Activated CD4-positive, alpha-beta T cell treated with anti-CD3 and anti-CD28 coated beads, Interleukin-2, amount 10 ng/mL, durations not matched to agents 7 days and 5 days (primary cell): ENCODE results near the gene UTP4. TPM values are rescaled to one million over a fixed set of nuclear protein-coding genes. Genes with fewer than 3 reads are reported as not detected.

ENCODE experiments used
- CTCF ChIA-PET: fragments of 350-600 bp; sonication (Branson Sonifier 250); formaldehyde crosslinking; loops from one replicate; lab custom pipeline; 2021; ENCODE audit warnings: antibody characterized with exemption; lab: Charles Lee
- POLR2A ChIA-PET: fragments of 350-600 bp; sonication (Branson Sonifier 250); formaldehyde crosslinking; loops from one replicate; lab custom pipeline; 2021; ENCODE audit warnings: antibody characterized with exemption; lab: Charles Lee
- DNase-seq: peaks from one replicate; pipeline ENCODE4 v3.0.0-alpha.2; 2020
- H3K27ac Mint-ChIP-seq: one replicate; pipeline ENCODE4 v1.8.0; 2021; ENCODE audit warnings: mild to moderate bottlenecking, moderate library complexity, mixed read lengths
- H3K27me3 Mint-ChIP-seq: one replicate; pipeline ENCODE4 v1.8.0; 2021; ENCODE audit warnings: mixed read lengths
- H3K36me3 Mint-ChIP-seq: one replicate; pipeline ENCODE4 v1.8.0; 2021; ENCODE audit warnings: low read depth, mixed read lengths
- H3K4me1 Mint-ChIP-seq: one replicate; pipeline ENCODE4 v1.8.0; 2021; ENCODE audit warnings: mixed read lengths
- H3K4me3 Mint-ChIP-seq: one replicate; pipeline ENCODE4 v1.8.0; 2021; ENCODE audit warnings: mild to moderate bottlenecking, moderate library complexity, mixed read lengths
- H3K9me3 Mint-ChIP-seq: one replicate; pipeline ENCODE4 v1.8.0; 2021; ENCODE audit warnings: mixed read lengths
- total RNA-seq, 2 experiments: library from RNA; stranded (reverse); gene quantifications; one replicate each; pipeline ENCODE4 v1.2.3, GENCODE V29; 2021

The UTP4 gene
- total RNA-seq, 2 experiments from 2014 or later, result 51.8 to 53.2 TPM

GRCh38 chr16:69113216-69113615 is 19.2 kb upstream of the UTP4 start:
- peaks cover 12% of the 10 kb centered on the region for H3K36me3 Mint-ChIP-seq
- no peak for DNase-seq
- peaks cover 1% of the 10 kb centered on the region for H3K27me3 Mint-ChIP-seq
- H3K4me1 Mint-ChIP-seq, result peaks cover 3% of the 10 kb centered on the region
- CTCF ChIA-PET, result interaction anchor here (1.0 to 3.0 kb wide), 7 partner anchors 11 to 251 kb away, joined by 3 to 16 read pairs (median 3); partner anchors contain the start of genes CHTF8 and UTP4
- no peaks in the 10 kb centered on the region for H3K9me3 Mint-ChIP-seq
- POLR2A ChIA-PET, result no interaction called here
- no peak overlapping the region for H3K4me3 Mint-ChIP-seq
- H3K27ac Mint-ChIP-seq, result no peak overlapping the region

GRCh38 chr16:69114346-69114975 is 18.0 kb upstream of the UTP4 start:
- DNase-seq, result no peak
- H3K4me1 Mint-ChIP-seq, result peaks cover 3% of the 10 kb centered on the region
- H3K27ac Mint-ChIP-seq, result no peak overlapping the region
- ChIA-PET CTCF (interaction anchor here (1.3 to 3.0 kb wide), 2 partner anchors 10 to 14 kb away, joined by 4 to 16 read pairs; no protein-coding TSS in a partner anchor), POLR2A (no interaction called here)
- peaks cover 16% of the 10 kb centered on the region for H3K36me3 Mint-ChIP-seq
- H3K4me3 Mint-ChIP-seq, result no peak overlapping the region
- H3K9me3 Mint-ChIP-seq, result no peaks in the 10 kb centered on the region
- no peaks in the 10 kb centered on the region for H3K27me3 Mint-ChIP-seq

GRCh38 chr16:69114976-69115355 is 17.5 kb upstream of the UTP4 start:
- Mint-ChIP-seq H3K36me3 (peaks cover 13% of the 10 kb centered on the region), H3K4me1 (peaks cover 3% of the 10 kb centered on the region), H3K4me3 (no peak overlapping the region), H3K27ac (no peak overlapping the region), H3K9me3 (no peaks in the 10 kb centered on the region), H3K27me3 (no peaks in the 10 kb centered on the region)
- POLR2A ChIA-PET, result no interaction called here
- DNase-seq, result no peak
- CTCF ChIA-PET, result interaction anchor here (3.0 kb wide), 1 partner anchor 9 kb away, joined by 16 read pairs; no protein-coding TSS in a partner anchor

GRCh38 chr16:69115361-69115760 is 17.1 kb upstream of the UTP4 start:
- ChIA-PET POLR2A (no interaction called here), CTCF (interaction anchor here (0.8 kb wide), 1 partner anchor 585 kb away, joined by 3 read pairs; no protein-coding TSS in a partner anchor)
- Mint-ChIP-seq H3K9me3 (no peaks in the 10 kb centered on the region), H3K27ac (no peak overlapping the region), H3K4me3 (no peak overlapping the region), H3K4me1 (peaks cover 3% of the 10 kb centered on the region), H3K27me3 (no peaks in the 10 kb centered on the region), H3K36me3 (peaks cover 15% of the 10 kb centered on the region)
- no peak for DNase-seq

- Mint-ChIP-seq H3K27me3 (no peaks in the 10 kb centered on the region), H3K36me3 (peaks cover 19% of the 10 kb centered on the region), H3K4me1 (peaks cover 3% of the 10 kb centered on the region), H3K9me3 (no peaks in the 10 kb centered on the region), H3K4me3 (no peak overlapping the region), H3K27ac (no peak overlapping the region)
- CTCF ChIA-PET, result interaction anchor here (0.8 kb wide), 1 partner anchor 586 kb away, joined by 3 read pairs; no protein-coding TSS in a partner anchor
- POLR2A ChIA-PET, result no interaction called here
- DNase-seq, result no peak
Observed at GRCh38 chr16:69115837-69116236, 16.6 kb upstream of the UTP4 start.

- POLR2A ChIA-PET, result no interaction called here
- no peak overlapping the region for H3K4me3 Mint-ChIP-seq
- no peaks in the 10 kb centered on the region for H3K27me3 Mint-ChIP-seq
- H3K4me1 Mint-ChIP-seq, result peaks cover 3% of the 10 kb centered on the region
- peaks cover 24% of the 10 kb centered on the region for H3K36me3 Mint-ChIP-seq
- H3K9me3 Mint-ChIP-seq, result no peaks in the 10 kb centered on the region
- CTCF ChIA-PET, result interaction anchor here (0.6 to 0.8 kb wide), 3 partner anchors 46 to 966 kb away, joined by 3 to 4 read pairs (median 3); no protein-coding TSS in a partner anchor
- DNase-seq, result no peak
- peak overlapping the region; percentile 54 for H3K27ac Mint-ChIP-seq
Observed at GRCh38 chr16:69116256-69116875, 16.1 kb upstream of the UTP4 start.

- Mint-ChIP-seq H3K27me3 (no peaks in the 10 kb centered on the region), H3K9me3 (no peaks in the 10 kb centered on the region), H3K27ac (peak overlapping the region; percentile 25), H3K4me3 (no peak overlapping the region), H3K4me1 (peaks cover 3% of the 10 kb centered on the region), H3K36me3 (peaks cover 25% of the 10 kb centered on the region)
- ChIA-PET POLR2A (no interaction called here), CTCF (interaction anchor here (0.6 kb wide), 1 partner anchor 966 kb away, joined by 4 read pairs; no protein-coding TSS in a partner anchor)
- DNase-seq, result no peak
Observed at GRCh38 chr16:69116906-69117305, 15.5 kb upstream of the UTP4 start.

- no peak for DNase-seq
- Mint-ChIP-seq H3K36me3 (peaks cover 25% of the 10 kb centered on the region), H3K9me3 (no peaks in the 10 kb centered on the region), H3K4me3 (no peak overlapping the region), H3K27ac (no peak overlapping the region), H3K4me1 (peaks cover 3% of the 10 kb centered on the region), H3K27me3 (no peaks in the 10 kb centered on the region)
- ChIA-PET CTCF (interaction anchor here (2.1 kb wide), 1 partner anchor 591 kb away, joined by 4 read pairs; no protein-coding TSS in a partner anchor), POLR2A (no interaction called here)
Observed at GRCh38 chr16:69118468-69118867, 14.0 kb upstream of the UTP4 start.

GRCh38 chr16:69118994-69119393 is 13.5 kb upstream of the UTP4 start:
- POLR2A ChIA-PET, result no interaction called here
- no peaks in the 10 kb centered on the region for H3K9me3 Mint-ChIP-seq
- no peak for DNase-seq

GRCh38 chr16:69119536-69119935 is 12.9 kb upstream of the UTP4 start:
- POLR2A ChIA-PET, result no interaction called here
- no peak overlapping the region for H3K27ac Mint-ChIP-seq
- no peaks in the 10 kb centered on the region for H3K27me3 Mint-ChIP-seq
- no peaks in the 10 kb centered on the region for H3K9me3 Mint-ChIP-seq
- peaks cover 27% of the 10 kb centered on the region for H3K36me3 Mint-ChIP-seq
- DNase-seq, result no peak
- CTCF ChIA-PET, result interaction anchor here (0.5 to 2.1 kb wide), 2 partner anchors 275 to 592 kb away, joined by 3 to 4 read pairs; no protein-coding TSS in a partner anchor
- H3K4me3 Mint-ChIP-seq, result no peak overlapping the region
- peaks cover 7% of the 10 kb centered on the region for H3K4me1 Mint-ChIP-seq

More at GRCh38 chr16:69118994-69119393, 13.5 kb upstream of the UTP4 start:
- CTCF ChIA-PET, result interaction anchor here (0.5 to 2.1 kb wide), 2 partner anchors 274 to 591 kb away, joined by 3 to 4 read pairs; no protein-coding TSS in a partner anchor
- no peaks in the 10 kb centered on the region for H3K27me3 Mint-ChIP-seq
- no peak overlapping the region for H3K4me3 Mint-ChIP-seq
- H3K36me3 Mint-ChIP-seq, result peaks cover 25% of the 10 kb centered on the region
- peaks cover 5% of the 10 kb centered on the region for H3K4me1 Mint-ChIP-seq
- H3K27ac Mint-ChIP-seq, result no peak overlapping the region

GRCh38 chr16:69120096-69120664 is 12.3 kb upstream of the UTP4 start:
- Mint-ChIP-seq H3K9me3 (no peaks in the 10 kb centered on the region), H3K27ac (no peak overlapping the region), H3K36me3 (peaks cover 24% of the 10 kb centered on the region)

GRCh38 chr16:69123910-69124309 is 8.5 kb upstream of the UTP4 start:
- DNase-seq, result peak; percentile 82
- Mint-ChIP-seq H3K36me3 (peaks cover 20% of the 10 kb centered on the region), H3K4me3 (no peak overlapping the region), H3K9me3 (no peaks in the 10 kb centered on the region), H3K27ac (no peak overlapping the region), H3K27me3 (no peaks in the 10 kb centered on the region), H3K4me1 (peaks cover 21% of the 10 kb centered on the region)
- POLR2A ChIA-PET, result no interaction called here
- CTCF ChIA-PET, result interaction anchor here (0.6 to 2.4 kb wide), 19 partner anchors 9 to 1559 kb away, joined by 3 to 16 read pairs (median 4); partner anchors contain the start of genes CHTF8, HAS3 and UTP4

More at GRCh38 chr16:69120096-69120664, 12.3 kb upstream of the UTP4 start:
- no peak for DNase-seq
- H3K4me1 Mint-ChIP-seq, result peaks cover 7% of the 10 kb centered on the region
- POLR2A ChIA-PET, result no interaction called here
- no peak overlapping the region for H3K4me3 Mint-ChIP-seq
- H3K27me3 Mint-ChIP-seq, result no peaks in the 10 kb centered on the region
- CTCF ChIA-PET, result interaction anchor here (0.7 to 2.1 kb wide), 3 partner anchors 10 to 592 kb away, joined by 3 to 4 read pairs (median 4); no protein-coding TSS in a partner anchor
